ENCODE results near the gene SDC3.
A peak's percentile ranks its signal among the peaks of the same experiment; 100 is the strongest.

Gene SDC3

DNA sequence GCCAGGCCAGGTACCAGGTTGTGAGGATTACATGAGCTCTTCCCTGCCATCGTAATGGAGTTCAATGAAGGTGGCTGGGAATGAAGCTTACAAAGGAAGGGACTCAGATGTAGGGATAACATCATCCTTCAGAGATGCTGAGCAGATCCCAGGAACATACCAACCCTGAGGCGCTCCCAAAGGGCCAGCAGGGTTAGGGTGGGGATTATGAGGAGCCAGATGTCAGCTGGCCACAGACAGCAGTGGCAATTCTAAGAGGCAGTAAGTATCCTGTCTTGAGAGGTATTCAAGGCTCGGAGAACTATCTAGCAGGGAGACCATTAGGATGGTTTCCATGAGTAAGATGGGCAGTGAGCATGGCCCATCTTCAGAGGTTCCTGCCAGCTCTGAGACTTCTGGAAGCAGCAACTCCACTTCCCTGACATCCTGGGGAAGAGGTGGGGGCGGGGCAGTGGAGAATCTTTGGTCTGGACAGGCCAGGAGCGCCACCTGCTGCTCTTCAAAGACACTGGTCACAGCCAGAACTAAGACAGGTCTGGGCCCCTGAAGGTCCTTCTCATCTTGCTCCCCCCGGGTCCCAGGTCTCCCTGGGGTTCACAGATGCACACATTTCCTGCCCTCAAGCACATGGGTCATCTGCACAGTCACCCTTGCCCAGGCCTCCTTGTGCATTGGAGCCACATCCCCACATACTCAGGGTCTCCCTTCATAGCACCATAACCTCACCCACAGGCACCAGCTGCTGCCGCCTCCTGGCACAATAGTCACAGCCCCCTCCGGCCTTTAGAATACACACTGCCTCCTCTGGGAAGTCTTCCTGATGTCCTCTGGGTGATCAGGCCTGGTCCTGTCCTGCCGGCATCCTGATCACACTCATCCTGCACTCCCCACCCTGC is 2.7 kb upstream of the SDC3 start:
- Histone ChIP-seq H3K27ac (no peak overlapping the region), H3K9ac (no peak overlapping the region)
- TF ChIP-seq, protein P1, sequence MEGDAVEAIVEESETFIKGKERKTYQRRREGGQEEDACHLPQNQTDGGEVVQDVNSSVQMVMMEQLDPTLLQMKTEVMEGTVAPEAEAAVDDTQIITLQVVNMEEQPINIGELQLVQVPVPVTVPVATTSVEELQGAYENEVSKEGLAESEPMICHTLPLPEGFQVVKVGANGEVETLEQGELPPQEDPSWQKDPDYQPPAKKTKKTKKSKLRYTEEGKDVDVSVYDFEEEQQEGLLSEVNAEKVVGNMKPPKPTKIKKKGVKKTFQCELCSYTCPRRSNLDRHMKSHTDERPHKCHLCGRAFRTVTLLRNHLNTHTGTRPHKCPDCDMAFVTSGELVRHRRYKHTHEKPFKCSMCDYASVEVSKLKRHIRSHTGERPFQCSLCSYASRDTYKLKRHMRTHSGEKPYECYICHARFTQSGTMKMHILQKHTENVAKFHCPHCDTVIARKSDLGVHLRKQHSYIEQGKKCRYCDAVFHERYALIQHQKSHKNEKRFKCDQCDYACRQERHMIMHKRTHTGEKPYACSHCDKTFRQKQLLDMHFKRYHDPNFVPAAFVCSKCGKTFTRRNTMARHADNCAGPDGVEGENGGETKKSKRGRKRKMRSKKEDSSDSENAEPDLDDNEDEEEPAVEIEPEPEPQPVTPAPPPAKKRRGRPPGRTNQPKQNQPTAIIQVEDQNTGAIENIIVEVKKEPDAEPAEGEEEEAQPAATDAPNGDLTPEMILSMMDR (IDR thresholded peaks at IDR 0.05): peak; percentile 59

GRCh38 chr1:30909365-30910068 is 959 bp upstream of the SDC3 start:
- no peaks in the 10 kb centered on the region for H3K4me1 ChIP-seq
- H3K27ac ChIP-seq: no peak overlapping the region

More for the DNA sequence above, 2.7 kb upstream of the SDC3 start:
- H3K36me3 ChIP-seq (ENCODE audit: control insufficient read depth, insufficient read depth, low read length): no peaks in the 10 kb centered on the region
- no peak overlapping the region for H3K4me2 ChIP-seq (ENCODE audit: low read length)
- H3K79me2 ChIP-seq: no peaks in the 10 kb centered on the region
- H3K4me3 ChIP-seq (ENCODE audit: low read depth, low read length): no peak overlapping the region
- H2AFZ ChIP-seq: no peak overlapping the region
- H3K4me1 ChIP-seq: no peaks in the 10 kb centered on the region
- no peaks in the 10 kb centered on the region for H3K9me3 ChIP-seq (ENCODE audit: control insufficient read depth, low read length)
- H3K27me3 ChIP-seq (ENCODE audit: control insufficient read depth, insufficient read depth, low read length): no peaks in the 10 kb centered on the region

GRCh38 chr1:30908316-30908695 is 252 bp downstream of the SDC3 start:
- H3K9me3 ChIP-seq (ENCODE audit: control insufficient read depth, low read length): no peaks in the 10 kb centered on the region
- TF ChIP-seq, protein P1 (IDR thresholded peaks at IDR 0.05): no peak
- H3K36me3 ChIP-seq (ENCODE audit: control insufficient read depth, insufficient read depth, low read length): no peaks in the 10 kb centered on the region
- peak overlapping the region; percentile 11 for H3K4me3 ChIP-seq (ENCODE audit: low read depth, low read length)
- no peaks in the 10 kb centered on the region for H3K27me3 ChIP-seq (ENCODE audit: control insufficient read depth, insufficient read depth, low read length)
- no peaks in the 10 kb centered on the region for H3K4me1 ChIP-seq
- H3K9ac ChIP-seq: no peak overlapping the region
- no peaks in the 10 kb centered on the region for H3K79me2 ChIP-seq
- H3K27ac ChIP-seq: no peak overlapping the region
- H2AFZ ChIP-seq: no peak overlapping the region
- H3K4me2 ChIP-seq (ENCODE audit: low read length): no peak overlapping the region

More at GRCh38 chr1:30909365-30910068, 959 bp upstream of the SDC3 start:
- TF ChIP-seq, protein P1 (IDR thresholded peaks at IDR 0.05): no peak
- Histone ChIP-seq H3K9me3 (ENCODE audit: control insufficient read depth, low read length) (no peaks in the 10 kb centered on the region), H3K27me3 (ENCODE audit: control insufficient read depth, insufficient read depth, low read length) (no peaks in the 10 kb centered on the region), H3K9ac (no peak overlapping the region), H3K4me2 (ENCODE audit: low read length) (peak overlapping the region; percentile 91), H3K4me3 (ENCODE audit: low read depth, low read length) (peak overlapping the region; percentile 46), H3K79me2 (no peaks in the 10 kb centered on the region), H3K36me3 (ENCODE audit: control insufficient read depth, insufficient read depth, low read length) (no peaks in the 10 kb centered on the region), H2AFZ (peak overlapping the region; percentile 87)

DNA sequence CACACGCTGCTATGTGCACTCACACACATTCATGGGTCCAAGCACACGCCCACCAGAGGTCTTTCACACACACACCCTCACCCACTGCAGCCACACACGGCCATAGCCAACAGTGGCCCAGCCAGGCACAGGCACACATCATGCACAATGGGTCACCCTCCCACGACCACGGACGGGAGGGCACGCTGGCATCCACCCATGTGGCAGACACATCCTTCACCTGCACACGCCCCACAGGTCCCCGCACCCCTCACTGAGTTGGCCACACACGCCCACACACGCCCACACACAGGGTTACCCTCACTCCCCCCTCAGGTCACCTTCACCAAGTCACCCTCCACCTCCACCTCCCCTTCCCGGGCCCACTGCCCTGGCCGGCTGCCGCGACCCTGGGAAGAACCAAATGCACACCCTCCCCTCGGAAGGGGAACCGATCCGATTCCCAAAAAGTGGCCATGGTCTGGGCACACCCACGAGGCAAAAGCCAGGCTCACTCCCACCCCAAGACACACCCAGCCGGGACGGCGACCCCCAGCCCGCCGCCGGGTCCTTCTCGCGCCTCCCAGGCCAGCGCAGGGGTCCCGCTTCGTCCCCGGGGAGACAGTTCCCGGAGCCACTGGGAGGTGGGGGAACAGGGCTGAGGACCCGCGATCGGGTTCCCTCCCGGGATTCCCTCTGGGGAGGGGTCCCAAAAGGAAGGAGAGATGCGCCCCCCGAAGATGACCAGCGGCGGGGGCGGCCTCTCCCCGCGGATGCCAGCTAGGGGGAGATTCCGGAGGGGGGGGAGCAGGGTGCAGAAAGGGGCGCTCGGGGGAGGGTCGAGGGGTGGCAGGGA is 860 bp downstream of the SDC3 start:
- H3K36me3 ChIP-seq (ENCODE audit: control insufficient read depth, insufficient read depth, low read length): no peaks in the 10 kb centered on the region
- TF ChIP-seq, protein P1 (IDR thresholded peaks at IDR 0.05): no peak
- H3K27me3 ChIP-seq (ENCODE audit: control insufficient read depth, insufficient read depth, low read length): no peaks in the 10 kb centered on the region
- peak overlapping the region; percentile 38 for H2AFZ ChIP-seq
- H3K9ac ChIP-seq: no peak overlapping the region
- H3K9me3 ChIP-seq (ENCODE audit: control insufficient read depth, low read length): no peaks in the 10 kb centered on the region
- no peaks in the 10 kb centered on the region for H3K4me1 ChIP-seq
- H3K4me2 ChIP-seq (ENCODE audit: low read length): peak overlapping the region; percentile 69
- H3K79me2 ChIP-seq: no peaks in the 10 kb centered on the region
- H3K4me3 ChIP-seq (ENCODE audit: low read depth, low read length): peak overlapping the region; percentile 11
- no peak overlapping the region for H3K27ac ChIP-seq

Data from parathyroid adenoma (tissue), 2 donors.